ENCODE results near the gene RPS6KB2.
"Not testable (repeated sequence)": the region's sequence is repeated elsewhere in the genome, so short reads cannot be mapped to it uniquely, and the experiment has no call there.

Gene RPS6KB2

DNA sequence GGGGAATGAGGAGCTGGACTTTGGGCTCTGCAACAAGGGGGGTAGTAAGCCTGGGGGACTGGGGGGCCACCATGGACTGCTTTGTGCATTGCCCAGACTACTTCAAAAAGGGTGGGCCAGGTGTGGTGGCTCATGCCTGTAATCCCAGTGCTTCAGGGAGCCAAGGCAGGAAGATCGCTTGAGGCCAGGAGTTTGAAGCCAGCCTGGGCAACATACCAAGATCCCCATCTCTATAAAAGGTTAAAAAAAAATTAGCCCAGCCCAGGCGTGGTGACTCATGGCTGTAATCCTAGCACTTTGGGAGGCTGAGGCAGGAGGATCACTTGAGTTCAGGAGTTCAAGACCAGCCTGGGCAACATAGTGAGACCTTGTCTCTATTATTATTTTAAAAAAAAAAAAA is 37.2 kb downstream of the RPS6KB2 start:
- 100% methylated on average over 1 of the region's 2 CpGs for WGBS (ENCODE audit: insufficient coverage)
- peak overlapping the region in 6 of 7 experiments; percentile 34 to 91 (median 76) for H3K4me3 ChIP-seq (ENCODE audit: control insufficient read depth in 1 of 7, extremely low read depth in 1 of 7, insufficient read depth in 4 of 7, low read depth in 2 of 7, low read length in 6 of 7)
- H3K27ac ChIP-seq (ENCODE audit: insufficient read depth in 1 of 2, low read depth in 1 of 2, low read length in 2 of 2, poor library complexity in 1 of 2, severe bottlenecking in 2 of 2), result peak overlapping the region; percentile 77 to 88
- POLR2A ChIA-PET, result interaction anchor here (0.7 to 1.5 kb wide), 3 partner anchors 9 to 74 kb away, joined by 3 to 5 read pairs (median 4); partner anchors contain the start of genes PTPRCAP and RAD9A
- H3K9me3 ChIP-seq (ENCODE audit: control extremely low read depth in 1 of 5, control insufficient read depth in 4 of 5, insufficient read depth in 2 of 5, low read depth in 1 of 5, low read length in 4 of 5); H3K27me3 ChIP-seq (replicated peaks in 2 of 5; ENCODE audit: control insufficient read depth in 4 of 5, insufficient read depth in 5 of 5, low read length in 4 of 5); DNase-seq; H3K36me3 ChIP-seq (ENCODE audit: control insufficient read depth in 4 of 4, insufficient read depth in 4 of 4, low read length in 3 of 4): not testable (repeated sequence)
- CTCF ChIA-PET, result interaction anchor here (0.8 to 1.3 kb wide), 5 partner anchors 19 to 78 kb away, joined by 3 to 5 read pairs (median 3); partner anchors contain the start of gene PPP1CA
- peaks cover 3 to 46% (median 32%) of the 10 kb centered on the region in 4 experiments for H3K4me1 ChIP-seq (ENCODE audit: control extremely low read depth in 1 of 4, control insufficient read depth in 4 of 4, insufficient read depth in 4 of 4, low read length in 3 of 4)

- DNase-seq, result no peak
- no peak overlapping the region for H3K27ac ChIP-seq (ENCODE audit: insufficient read depth in 1 of 2, low read depth in 1 of 2, low read length in 2 of 2, poor library complexity in 1 of 2, severe bottlenecking in 2 of 2)
- H3K36me3 ChIP-seq (ENCODE audit: control insufficient read depth in 4 of 4, insufficient read depth in 4 of 4, low read length in 3 of 4), result peaks cover 0 to 2% (median 0%) of the 10 kb centered on the region in 4 experiments
- no peak overlapping the region for H3K4me3 ChIP-seq (ENCODE audit: control insufficient read depth in 1 of 7, extremely low read depth in 1 of 7, insufficient read depth in 4 of 7, low read depth in 2 of 7, low read length in 6 of 7)
- ChIA-PET CTCF (interaction anchor here (0.8 to 1.3 kb wide), 2 partner anchors 19 to 64 kb away, joined by 3 to 5 read pairs; partner anchors contain the start of gene PPP1CA), POLR2A (interaction anchor here (0.7 kb wide), 1 partner anchor 10 kb away, joined by 4 read pairs; no protein-coding TSS in a partner anchor)
- no peaks in the 10 kb centered on the region for H3K9me3 ChIP-seq (ENCODE audit: control extremely low read depth in 1 of 5, control insufficient read depth in 4 of 5, insufficient read depth in 2 of 5, low read depth in 1 of 5, low read length in 4 of 5)
- peaks cover 3 to 46% (median 32%) of the 10 kb centered on the region in 4 experiments for H3K4me1 ChIP-seq (ENCODE audit: control extremely low read depth in 1 of 4, control insufficient read depth in 4 of 4, insufficient read depth in 4 of 4, low read length in 3 of 4)
- 100% methylated on average over 3 of the region's 5 CpGs for WGBS (ENCODE audit: insufficient coverage)
- no peaks in the 10 kb centered on the region for H3K27me3 ChIP-seq (replicated peaks in 2 of 5; ENCODE audit: control insufficient read depth in 4 of 5, insufficient read depth in 5 of 5, low read length in 4 of 5)
Measured at GRCh38 chr11:67466367-67466766, 38.1 kb downstream of the RPS6KB2 start.

DNA sequence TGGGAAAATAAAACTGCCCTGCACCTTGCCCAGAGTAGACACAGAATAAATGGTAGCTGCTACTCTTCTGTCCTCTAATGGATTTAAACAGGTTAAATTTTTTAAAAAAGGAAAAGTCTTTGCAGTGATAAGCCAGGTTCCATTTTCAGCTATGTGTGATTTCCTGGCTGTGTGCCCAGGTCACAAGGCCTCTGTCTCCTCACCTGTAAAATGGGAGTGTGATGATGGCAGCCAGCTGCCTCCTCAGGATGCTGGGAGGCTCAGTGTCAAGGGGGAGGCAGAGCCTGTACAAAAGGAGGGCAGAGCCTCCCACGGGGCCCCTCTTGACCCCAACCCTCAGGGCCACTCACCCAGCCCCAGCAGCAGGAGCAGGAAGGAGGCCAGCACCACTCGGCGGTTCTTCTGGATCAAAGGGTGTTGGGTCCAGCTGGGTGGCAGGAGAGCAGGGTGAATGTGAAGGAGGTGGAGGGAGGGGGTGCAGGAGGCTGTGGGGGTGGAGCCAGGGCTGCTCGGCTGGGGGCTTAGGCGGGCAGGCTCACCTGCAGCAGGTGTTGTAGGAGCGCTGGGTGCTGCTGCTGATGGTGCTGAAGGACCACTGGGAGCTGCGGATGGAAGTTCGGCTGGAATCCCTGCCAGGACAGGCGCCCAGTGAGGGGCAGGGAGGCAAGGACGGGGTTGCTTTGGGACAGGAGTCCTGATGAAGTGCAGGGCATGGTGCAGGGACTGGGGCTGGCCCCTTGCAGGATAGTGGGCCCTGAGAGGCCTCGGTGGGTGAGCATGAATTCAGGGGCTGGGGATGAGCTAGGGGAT is 38.9 kb downstream of the RPS6KB2 start:
- Histone ChIP-seq H3K27me3 (replicated peaks in 2 of 5; ENCODE audit: control insufficient read depth in 4 of 5, insufficient read depth in 5 of 5, low read length in 4 of 5) (no peaks in the 10 kb centered on the region), H3K4me3 (ENCODE audit: control insufficient read depth in 1 of 7, extremely low read depth in 1 of 7, insufficient read depth in 4 of 7, low read depth in 2 of 7, low read length in 6 of 7) (no peak overlapping the region), H3K9me3 (ENCODE audit: control extremely low read depth in 1 of 5, control insufficient read depth in 4 of 5, insufficient read depth in 2 of 5, low read depth in 1 of 5, low read length in 4 of 5) (no peaks in the 10 kb centered on the region), H3K27ac (ENCODE audit: insufficient read depth in 1 of 2, low read depth in 1 of 2, low read length in 2 of 2, poor library complexity in 1 of 2, severe bottlenecking in 2 of 2) (no peak overlapping the region), H3K4me1 (ENCODE audit: control extremely low read depth in 1 of 4, control insufficient read depth in 4 of 4, insufficient read depth in 4 of 4, low read length in 3 of 4) (peaks cover 3 to 46% (median 32%) of the 10 kb centered on the region in 4 experiments), H3K36me3 (ENCODE audit: control insufficient read depth in 4 of 4, insufficient read depth in 4 of 4, low read length in 3 of 4) (peaks cover 0 to 2% (median 0%) of the 10 kb centered on the region in 4 experiments)
- DNase-seq, result no peak
- ChIA-PET POLR2A (interaction anchor here (1.1 kb wide), 1 partner anchor 32 kb away, joined by 3 read pairs; no protein-coding TSS in a partner anchor), CTCF (interaction anchor here (1.1 to 4.1 kb wide), 7 partner anchors 8 to 76 kb away, joined by 3 to 30 read pairs (median 4); partner anchors contain the start of genes PPP1CA, PTPRCAP, RAD9A and TBC1D10C)
- WGBS (ENCODE audit: insufficient coverage), result over 99% methylated on average over 8 of the region's 11 CpGs

- Histone ChIP-seq H3K4me3 (ENCODE audit: control insufficient read depth in 1 of 7, extremely low read depth in 1 of 7, insufficient read depth in 4 of 7, low read depth in 2 of 7, low read length in 6 of 7) (peak overlapping the region; percentile 59 to 88 (median 80)), H3K27ac (ENCODE audit: insufficient read depth in 1 of 2, low read depth in 1 of 2, low read length in 2 of 2, poor library complexity in 1 of 2, severe bottlenecking in 2 of 2) (peak overlapping the region in 1 of 2 experiments; percentile 61), H3K36me3 (ENCODE audit: control insufficient read depth in 4 of 4, insufficient read depth in 4 of 4, low read length in 3 of 4) (peaks cover 0 to 2% (median 0%) of the 10 kb centered on the region in 4 experiments), H3K9me3 (ENCODE audit: control extremely low read depth in 1 of 5, control insufficient read depth in 4 of 5, insufficient read depth in 2 of 5, low read depth in 1 of 5, low read length in 4 of 5) (no peaks in the 10 kb centered on the region), H3K4me1 (ENCODE audit: control extremely low read depth in 1 of 4, control insufficient read depth in 4 of 4, insufficient read depth in 4 of 4, low read length in 3 of 4) (peaks cover 3 to 46% (median 32%) of the 10 kb centered on the region in 4 experiments), H3K27me3 (replicated peaks in 2 of 5; ENCODE audit: control insufficient read depth in 4 of 5, insufficient read depth in 5 of 5, low read length in 4 of 5) (no peaks in the 10 kb centered on the region)
- ChIA-PET CTCF (interaction anchor here (0.6 to 4.1 kb wide), 14 partner anchors 9 to 125 kb away, joined by 3 to 30 read pairs (median 3); partner anchors contain the start of genes PPP1CA, PTPRCAP, RAD9A and RPS6KB2), POLR2A (interaction anchor here (1.0 to 1.5 kb wide), 4 partner anchors 30 to 67 kb away, joined by 3 to 4 read pairs (median 3); partner anchors contain the start of genes PPP1CA and PTPRCAP)
- 80% methylated on average over 3 of the region's 5 CpGs for WGBS (ENCODE audit: insufficient coverage)
- DNase-seq, result no peak
Measured at GRCh38 chr11:67468056-67468455, 39.8 kb downstream of the RPS6KB2 start.

- peaks cover 0 to under 1% (median 0%) of the 10 kb centered on the region in 4 experiments for H3K36me3 ChIP-seq (ENCODE audit: control insufficient read depth in 4 of 4, insufficient read depth in 4 of 4, low read length in 3 of 4)
- H3K4me3 ChIP-seq (ENCODE audit: control insufficient read depth in 1 of 7, extremely low read depth in 1 of 7, insufficient read depth in 4 of 7, low read depth in 2 of 7, low read length in 6 of 7), result peak overlapping the region; percentile 59 to 88 (median 80)
- H3K4me1 ChIP-seq (ENCODE audit: control extremely low read depth in 1 of 4, control insufficient read depth in 4 of 4, insufficient read depth in 4 of 4, low read length in 3 of 4), result peaks cover 3 to 46% (median 32%) of the 10 kb centered on the region in 4 experiments
- POLR2A ChIA-PET, result interaction anchor here (1.0 to 1.5 kb wide), 4 partner anchors 31 to 67 kb away, joined by 3 to 4 read pairs (median 3); partner anchors contain the start of genes PPP1CA and PTPRCAP
- H3K9me3 ChIP-seq (ENCODE audit: control extremely low read depth in 1 of 5, control insufficient read depth in 4 of 5, insufficient read depth in 2 of 5, low read depth in 1 of 5, low read length in 4 of 5), result no peaks in the 10 kb centered on the region
- CTCF ChIA-PET, result interaction anchor here (0.6 to 4.1 kb wide), 14 partner anchors 9 to 126 kb away, joined by 3 to 30 read pairs (median 3); partner anchors contain the start of genes PPP1CA, PTPRCAP, RPS6KB2 and TBC1D10C
- 3% methylated on average over 6 of the region's 6 CpGs for WGBS (ENCODE audit: insufficient coverage)
- no peaks in the 10 kb centered on the region for H3K27me3 ChIP-seq (replicated peaks in 2 of 5; ENCODE audit: control insufficient read depth in 4 of 5, insufficient read depth in 5 of 5, low read length in 4 of 5)
- DNase-seq, result no peak
- H3K27ac ChIP-seq (ENCODE audit: insufficient read depth in 1 of 2, low read depth in 1 of 2, low read length in 2 of 2, poor library complexity in 1 of 2, severe bottlenecking in 2 of 2), result peak overlapping the region in 1 of 2 experiments; percentile 61
Measured at GRCh38 chr11:67468456-67468758, 40.1 kb downstream of the RPS6KB2 start.

GRCh38 chr11:67468759-67469507 is 40.6 kb downstream of the RPS6KB2 start, which contains the start of gene TMEM134:
Gene TMEM134, minus strand, starts transcription at chr11:67469251. Its CDS starts 59 bp downstream, at chr11:67469192.
- H3K27ac ChIP-seq (ENCODE audit: insufficient read depth in 1 of 2, low read depth in 1 of 2, low read length in 2 of 2, poor library complexity in 1 of 2, severe bottlenecking in 2 of 2), result peak within 1 kb of the TSS; percentile 33 to 68
- CTCF ChIA-PET, result interaction anchor here (0.6 to 4.1 kb wide), 17 partner anchors 10 to 126 kb away, joined by 3 to 30 read pairs (median 3); partner anchors contain the start of genes PPP1CA, PTPRCAP, RPS6KB2 and TBC1D10C
- H3K36me3 ChIP-seq (ENCODE audit: control insufficient read depth in 4 of 4, insufficient read depth in 4 of 4, low read length in 3 of 4), result no peaks in the 10 kb centered on the region
- WGBS (ENCODE audit: insufficient coverage), result under 1% methylated on average over 75 of the region's 76 CpGs
- peaks cover 3 to 42% (median 29%) of the 10 kb centered on the region in 4 experiments for H3K4me1 ChIP-seq (ENCODE audit: control extremely low read depth in 1 of 4, control insufficient read depth in 4 of 4, insufficient read depth in 4 of 4, low read length in 3 of 4)
- H3K27me3 ChIP-seq (replicated peaks in 2 of 5; ENCODE audit: control insufficient read depth in 4 of 5, insufficient read depth in 5 of 5, low read length in 4 of 5), result no peaks in the 10 kb centered on the region
- POLR2A ChIA-PET, result interaction anchor here (1.0 to 1.5 kb wide), 3 partner anchors 31 to 68 kb away, joined by 3 to 4 read pairs (median 3); partner anchors contain the start of genes PPP1CA and PTPRCAP
- H3K9me3 ChIP-seq (ENCODE audit: control extremely low read depth in 1 of 5, control insufficient read depth in 4 of 5, insufficient read depth in 2 of 5, low read depth in 1 of 5, low read length in 4 of 5), result no peaks in the 10 kb centered on the region
- peak; percentile 93 to 95 (median 94) for DNase-seq
- peak within 1 kb of the TSS; percentile 59 to 88 (median 80) for H3K4me3 ChIP-seq (ENCODE audit: control insufficient read depth in 1 of 7, extremely low read depth in 1 of 7, insufficient read depth in 4 of 7, low read depth in 2 of 7, low read length in 6 of 7)

Data from common myeloid progenitor, CD34-positive (primary cell).